Measurements from ENCODE around the gene AIM2.

AIM2 gene

DNA sequence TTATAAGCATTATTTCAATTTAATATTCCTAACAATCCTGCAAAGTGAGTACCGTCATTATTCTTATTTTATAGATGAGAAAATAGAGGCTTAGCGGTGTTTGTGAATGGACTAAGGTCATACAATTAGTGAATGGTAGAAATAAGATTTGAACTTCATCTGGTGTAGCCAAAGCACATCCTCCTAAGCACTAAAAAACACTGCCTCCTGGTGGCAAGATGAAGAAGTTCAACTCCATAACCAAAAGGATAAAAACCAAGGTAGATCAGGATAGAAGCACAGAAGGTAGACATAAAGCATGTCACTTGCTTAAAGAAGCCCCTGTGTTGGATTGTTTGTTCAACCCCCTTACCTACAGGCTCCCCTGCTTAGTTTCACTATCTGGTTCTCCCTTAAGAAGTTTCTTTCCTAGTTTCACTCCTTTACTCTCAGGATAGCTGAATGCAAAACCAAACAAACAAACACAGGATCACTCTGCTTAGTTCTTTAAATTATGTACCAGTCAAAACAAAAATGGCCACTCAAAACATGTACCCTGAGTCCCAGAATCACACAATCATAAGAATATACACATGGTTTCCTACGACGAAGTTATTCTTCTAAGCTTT is 12.7 kb upstream of the AIM2 start:
- no peak overlapping the region for H3K4me3 ChIP-seq (ENCODE audit: low read length)
- TF ChIP-seq, protein P1, sequence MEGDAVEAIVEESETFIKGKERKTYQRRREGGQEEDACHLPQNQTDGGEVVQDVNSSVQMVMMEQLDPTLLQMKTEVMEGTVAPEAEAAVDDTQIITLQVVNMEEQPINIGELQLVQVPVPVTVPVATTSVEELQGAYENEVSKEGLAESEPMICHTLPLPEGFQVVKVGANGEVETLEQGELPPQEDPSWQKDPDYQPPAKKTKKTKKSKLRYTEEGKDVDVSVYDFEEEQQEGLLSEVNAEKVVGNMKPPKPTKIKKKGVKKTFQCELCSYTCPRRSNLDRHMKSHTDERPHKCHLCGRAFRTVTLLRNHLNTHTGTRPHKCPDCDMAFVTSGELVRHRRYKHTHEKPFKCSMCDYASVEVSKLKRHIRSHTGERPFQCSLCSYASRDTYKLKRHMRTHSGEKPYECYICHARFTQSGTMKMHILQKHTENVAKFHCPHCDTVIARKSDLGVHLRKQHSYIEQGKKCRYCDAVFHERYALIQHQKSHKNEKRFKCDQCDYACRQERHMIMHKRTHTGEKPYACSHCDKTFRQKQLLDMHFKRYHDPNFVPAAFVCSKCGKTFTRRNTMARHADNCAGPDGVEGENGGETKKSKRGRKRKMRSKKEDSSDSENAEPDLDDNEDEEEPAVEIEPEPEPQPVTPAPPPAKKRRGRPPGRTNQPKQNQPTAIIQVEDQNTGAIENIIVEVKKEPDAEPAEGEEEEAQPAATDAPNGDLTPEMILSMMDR (IDR thresholded peaks at IDR 0.05; ENCODE audit: insufficient read depth, low read depth, low read length, missing control alignments): peak; percentile 46
- no peak for DNase-seq (ENCODE audit: low read depth)

GRCh38 chr1:159088546-159089183 is 12.1 kb upstream of the AIM2 start:
- no peak overlapping the region for H3K4me3 ChIP-seq (ENCODE audit: low read length)
- TF ChIP-seq, protein P1 (IDR thresholded peaks at IDR 0.05; ENCODE audit: insufficient read depth, low read depth, low read length, missing control alignments): no peak
- DNase-seq (ENCODE audit: low read depth): no peak

DNA sequence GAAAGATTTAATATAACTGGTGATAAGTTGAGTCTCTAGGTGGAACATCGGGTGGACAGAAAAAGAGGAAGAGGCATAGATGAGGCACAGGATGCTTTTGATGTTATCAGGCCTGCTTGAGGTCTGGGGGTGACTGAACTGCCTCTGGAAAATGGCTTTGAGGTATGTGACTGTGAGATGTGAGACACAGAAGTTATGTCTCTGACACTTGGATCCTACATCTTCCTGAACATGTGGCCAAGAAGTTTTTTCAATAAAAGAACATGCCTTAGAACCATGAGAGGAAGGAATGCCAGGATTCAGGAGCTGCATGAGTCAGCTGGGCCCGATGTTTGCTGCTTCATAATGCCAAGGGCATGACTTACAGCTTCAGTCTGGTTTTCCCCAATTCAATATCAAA is 11.5 kb upstream of the AIM2 start:
- DNase-seq (ENCODE audit: low read depth): peak; percentile 80
- TF ChIP-seq, protein P1 (IDR thresholded peaks at IDR 0.05; ENCODE audit: insufficient read depth, low read depth, low read length, missing control alignments): no peak
- H3K4me3 ChIP-seq (ENCODE audit: low read length): no peak overlapping the region

DNA sequence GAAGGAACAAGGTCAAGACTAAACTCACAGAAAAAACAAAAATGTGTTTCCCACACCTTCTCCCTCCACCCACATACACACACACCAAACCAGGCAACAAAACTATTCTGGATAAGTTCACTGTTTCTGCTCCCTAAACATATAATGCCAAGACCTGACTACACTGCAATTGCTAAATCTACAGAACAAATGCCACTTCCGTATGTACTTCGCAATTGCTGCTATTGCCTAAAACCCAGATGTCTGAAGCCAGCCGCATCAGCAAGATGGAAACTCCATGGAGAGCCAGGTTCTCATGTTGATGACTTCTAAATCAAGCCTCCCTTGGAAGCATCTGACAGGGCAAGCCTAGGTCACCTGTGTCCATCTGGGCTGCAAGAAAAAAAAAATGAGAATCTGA is 8.3 kb upstream of the AIM2 start:
- no peak overlapping the region for H3K4me3 ChIP-seq (ENCODE audit: low read length)
- TF ChIP-seq, protein P1 (IDR thresholded peaks at IDR 0.05; ENCODE audit: insufficient read depth, low read depth, low read length, missing control alignments): no peak
- DNase-seq (ENCODE audit: low read depth): no peak

- H3K4me3 ChIP-seq (ENCODE audit: low read length): no peak overlapping the region
- TF ChIP-seq, protein P1 (IDR thresholded peaks at IDR 0.05; ENCODE audit: insufficient read depth, low read depth, low read length, missing control alignments): no peak
- no peak for DNase-seq (ENCODE audit: low read depth)
Observed at GRCh38 chr1:159084152-159084551, 7.6 kb upstream of the AIM2 start.

GRCh38 chr1:159083013-159083412 is 6.4 kb upstream of the AIM2 start:
- H3K4me3 ChIP-seq (ENCODE audit: low read length): no peak overlapping the region
- DNase-seq (ENCODE audit: low read depth): no peak
- TF ChIP-seq, protein P1 (IDR thresholded peaks at IDR 0.05; ENCODE audit: insufficient read depth, low read depth, low read length, missing control alignments): no peak

- DNase-seq (ENCODE audit: low read depth): no peak
- no peak overlapping the region for H3K4me3 ChIP-seq (ENCODE audit: low read length)
- TF ChIP-seq, protein P1 (IDR thresholded peaks at IDR 0.05; ENCODE audit: insufficient read depth, low read depth, low read length, missing control alignments): no peak
Observed at GRCh38 chr1:159081626-159082025, 5.1 kb upstream of the AIM2 start.

Data from epithelial cell of esophagus (primary cell).